Measurements from ENCODE around the gene JMJD1C.
"Not testable (repeated sequence)": the region's sequence is repeated elsewhere in the genome, so short reads cannot be mapped to it uniquely, and the experiment has no call there.

The JMJD1C gene

GRCh38 chr10:63365976-63366765, 99.6 kb downstream of the JMJD1C start:
- no peak for DNase-seq (ENCODE audit: low read depth in 2 of 2)

- DNase-seq (ENCODE audit: low read depth in 2 of 2): no peak
Observed at GRCh38 chr10:63364918-63365317, 100.9 kb downstream of the JMJD1C start.

GRCh38 chr10:63363951-63364350, 101.8 kb downstream of the JMJD1C start:
- DNase-seq (ENCODE audit: low read depth in 2 of 2): no peak

GRCh38 chr10:63355682-63356081, 110.1 kb downstream of the JMJD1C start:
- DNase-seq (ENCODE audit: low read depth in 2 of 2): no peak

GRCh38 chr10:63352976-63353375, 112.8 kb downstream of the JMJD1C start:
- no peak for DNase-seq (ENCODE audit: low read depth in 2 of 2)

- DNase-seq (ENCODE audit: low read depth in 2 of 2): no peak
Observed at GRCh38 chr10:63348245-63348850, 117.4 kb downstream of the JMJD1C start.

GRCh38 chr10:63346015-63346441, 119.7 kb downstream of the JMJD1C start:
- DNase-seq (ENCODE audit: low read depth in 2 of 2): no peak

- no peak for DNase-seq (ENCODE audit: low read depth in 2 of 2)
Observed at GRCh38 chr10:63344269-63344668, 121.5 kb downstream of the JMJD1C start.

GRCh38 chr10:63343476-63343875, 122.3 kb downstream of the JMJD1C start:
- DNase-seq (ENCODE audit: low read depth in 2 of 2): no peak

- not testable (repeated sequence) for DNase-seq (ENCODE audit: low read depth in 2 of 2)
Observed at GRCh38 chr10:63339640-63340039, 126.1 kb downstream of the JMJD1C start.

GRCh38 chr10:63337455-63338251, 128.1 kb downstream of the JMJD1C start:
- no peak for DNase-seq (ENCODE audit: low read depth in 2 of 2)

GRCh38 chr10:63331586-63331985, 134.2 kb downstream of the JMJD1C start:
- DNase-seq (ENCODE audit: low read depth in 2 of 2): no peak

GRCh38 chr10:63324495-63324854, 141.3 kb downstream of the JMJD1C start:
- no peak for DNase-seq (ENCODE audit: low read depth in 2 of 2)

- no peak for DNase-seq (ENCODE audit: low read depth in 2 of 2)
Observed at GRCh38 chr10:63323701-63324494, 141.9 kb downstream of the JMJD1C start.

- DNase-seq (ENCODE audit: low read depth in 2 of 2): no peak
Observed at GRCh38 chr10:63320683-63321082, 145.1 kb downstream of the JMJD1C start.

GRCh38 chr10:63319231-63319630, 146.5 kb downstream of the JMJD1C start:
- no peak for DNase-seq (ENCODE audit: low read depth in 2 of 2)

- DNase-seq (ENCODE audit: low read depth in 2 of 2): no peak
Observed at GRCh38 chr10:63318491-63318890, 147.3 kb downstream of the JMJD1C start.

GRCh38 chr10:63314020-63314419, 151.8 kb downstream of the JMJD1C start:
- DNase-seq (ENCODE audit: low read depth in 2 of 2): no peak

GRCh38 chr10:63313066-63313717, 152.6 kb downstream of the JMJD1C start:
- no peak for DNase-seq (ENCODE audit: low read depth in 2 of 2)

GRCh38 chr10:63308628-63309027, 157.1 kb downstream of the JMJD1C start:
- DNase-seq (ENCODE audit: low read depth in 2 of 2): no peak

- DNase-seq (ENCODE audit: low read depth in 2 of 2): no peak
Observed at GRCh38 chr10:63304146-63304545, 161.6 kb downstream of the JMJD1C start.

All from activated CD4-positive, alpha-beta T cell treated with anti-CD3 and anti-CD28 coated beads for 24 hours (primary cell).